Body of pancreas (tissue), 4 donors: Measurements from ENCODE around the gene GLIS2. TPM values are rescaled to one million over a fixed set of nuclear protein-coding genes. Genes with fewer than 3 reads are reported as not detected.

ENCODE experiments used
- ATAC-seq: fragments of 150-250 bp; one replicate; pipeline ENCODE4 v1.9.1; 2016
- DNase-seq, 4 donors: peaks; one replicate each; pipeline ENCODE4 v3.0.0-alpha.2; 2019
- H3K27ac ChIP-seq, 4 donors: fragments of 200-600 bp; sonication (generic); 1 replicate in 3 of 4; 2 replicates in 1 of 4; pipeline versions ENCODE4 v1.5.1 to v1.6.1; 2016 to 2019; ENCODE audit warnings: mild to moderate bottlenecking in 1 of 4, mixed read lengths in 1 of 4, moderate library complexity in 1 of 4
- H3K27me3 ChIP-seq, 2 donors: fragments of 200-600 bp; sonication (generic); one replicate each; pipeline ENCODE4 v1.6.0; 2016; ENCODE audit warnings: mild to moderate bottlenecking in 1 of 2
- H3K36me3 ChIP-seq, 2 donors: fragments of 200-600 bp; sonication (generic); replicated peaks in 1 of 2; 2 replicates each; pipeline ENCODE4 v1.5.1; 2016; ENCODE audit warnings: low read depth in 2 of 2; ENCODE audit not compliant: insufficient read depth in 1 of 2
- H3K4me1 ChIP-seq: fragments of 200-600 bp; sonication (generic); one replicate; pipeline ENCODE4 v1.6.0; 2016
- H3K4me3 ChIP-seq, 2 donors: fragments of 200-600 bp; sonication (generic); 1 replicate in 1 of 2; 2 replicates in 1 of 2; pipeline ENCODE4 v1.5.1; 2016 to 2019
- H3K9me3 ChIP-seq, 3 donors: fragments of 200-600 bp; sonication (generic); 1 replicate in 2 of 3; 2 replicates in 1 of 3; pipeline ENCODE4 v1.5.1; 2016
- POLR2A ChIP-seq, 3 donors: fragments of 450-650 bp; IDR thresholded peaks; one replicate each; pipeline ENCODE4 v1.6.1; 2016; ENCODE audit warnings: antibody characterized with exemption in 3 of 3, mild to moderate bottlenecking in 2 of 3
- WGBS, 2 donors: methylation state at CpG; one replicate each; pipeline ENCODE4 v1.1.5; 2017; 5-methylcytosine and 5-hydroxymethylcytosine counted together
- intact Hi-C: fragments of 100-400 bp; cut with DNase I; formaldehyde crosslinking; loops from one replicate; pipeline ENCODE4 v1.15.1; 2023
- total RNA-seq, 2 donors: library from RNA; depleted of rRNA; stranded (reverse); fragments of >200 nt; gene quantifications; one replicate each; pipeline ENCODE4 v1.1.0, GENCODE V29; 2016
- TF ChIP-seq, protein P1 (sequence below), 7 experiments: fragments of 450-650 bp in 4 of 7; fragments of 200-600 bp in 3 of 7; sonication (generic) in 3 of 7; IDR thresholded peaks; one replicate each; pipeline ENCODE4 v1.5.1; 2016 to 2019; ENCODE audit warnings: antibody characterized with exemption in 7 of 7

Gene GLIS2
- total RNA-seq, 2 donors from 2014 or later = 6.0 to 6.3 TPM

DNA sequence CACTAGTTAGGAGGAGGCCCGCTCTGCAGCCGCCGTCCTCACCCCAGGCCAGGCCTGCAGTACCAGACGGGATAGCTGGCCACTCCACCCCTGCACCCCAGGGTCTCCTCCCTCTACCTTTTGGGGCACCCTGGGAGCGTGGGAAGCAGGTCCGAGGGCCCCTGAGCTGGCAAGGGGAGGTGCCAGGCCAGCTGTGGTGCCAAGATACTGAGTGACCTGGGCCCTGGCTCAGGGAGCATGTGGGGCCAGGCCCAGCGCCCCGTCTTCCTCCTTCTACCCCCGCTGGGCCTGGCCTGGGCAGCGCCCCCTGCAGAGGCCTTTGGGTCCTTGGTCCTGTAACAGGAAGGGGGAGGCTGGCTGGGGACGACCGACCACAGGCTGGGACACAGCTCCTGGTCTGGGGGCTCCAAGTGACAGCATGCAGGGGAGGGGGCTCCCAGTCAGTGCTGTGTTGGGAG, 22.3 kb downstream of the GLIS2 start:
- Histone ChIP-seq H3K4me3 (no peak overlapping the region), H3K36me3 (peaks cover 0 to 3% of the 10 kb centered on the region in 2 donors), H3K27me3 (no peaks in the 10 kb centered on the region), H3K4me1 (no peaks in the 10 kb centered on the region), H3K27ac (no peak overlapping the region), H3K9me3 (no peaks in the 10 kb centered on the region)
- WGBS, 2 donors = 87 to 90% methylated on average over 3 to 10 of the region's 12 CpGs
- DNase-seq (no peak), ATAC-seq (no peak)
- intact Hi-C loops = no loop called here
- no peak for TF ChIP-seq POLR2A (IDR thresholded peaks at IDR 0.05)
- TF ChIP-seq, protein P1, sequence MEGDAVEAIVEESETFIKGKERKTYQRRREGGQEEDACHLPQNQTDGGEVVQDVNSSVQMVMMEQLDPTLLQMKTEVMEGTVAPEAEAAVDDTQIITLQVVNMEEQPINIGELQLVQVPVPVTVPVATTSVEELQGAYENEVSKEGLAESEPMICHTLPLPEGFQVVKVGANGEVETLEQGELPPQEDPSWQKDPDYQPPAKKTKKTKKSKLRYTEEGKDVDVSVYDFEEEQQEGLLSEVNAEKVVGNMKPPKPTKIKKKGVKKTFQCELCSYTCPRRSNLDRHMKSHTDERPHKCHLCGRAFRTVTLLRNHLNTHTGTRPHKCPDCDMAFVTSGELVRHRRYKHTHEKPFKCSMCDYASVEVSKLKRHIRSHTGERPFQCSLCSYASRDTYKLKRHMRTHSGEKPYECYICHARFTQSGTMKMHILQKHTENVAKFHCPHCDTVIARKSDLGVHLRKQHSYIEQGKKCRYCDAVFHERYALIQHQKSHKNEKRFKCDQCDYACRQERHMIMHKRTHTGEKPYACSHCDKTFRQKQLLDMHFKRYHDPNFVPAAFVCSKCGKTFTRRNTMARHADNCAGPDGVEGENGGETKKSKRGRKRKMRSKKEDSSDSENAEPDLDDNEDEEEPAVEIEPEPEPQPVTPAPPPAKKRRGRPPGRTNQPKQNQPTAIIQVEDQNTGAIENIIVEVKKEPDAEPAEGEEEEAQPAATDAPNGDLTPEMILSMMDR (IDR thresholded peaks at IDR 0.05) = no peak

DNA sequence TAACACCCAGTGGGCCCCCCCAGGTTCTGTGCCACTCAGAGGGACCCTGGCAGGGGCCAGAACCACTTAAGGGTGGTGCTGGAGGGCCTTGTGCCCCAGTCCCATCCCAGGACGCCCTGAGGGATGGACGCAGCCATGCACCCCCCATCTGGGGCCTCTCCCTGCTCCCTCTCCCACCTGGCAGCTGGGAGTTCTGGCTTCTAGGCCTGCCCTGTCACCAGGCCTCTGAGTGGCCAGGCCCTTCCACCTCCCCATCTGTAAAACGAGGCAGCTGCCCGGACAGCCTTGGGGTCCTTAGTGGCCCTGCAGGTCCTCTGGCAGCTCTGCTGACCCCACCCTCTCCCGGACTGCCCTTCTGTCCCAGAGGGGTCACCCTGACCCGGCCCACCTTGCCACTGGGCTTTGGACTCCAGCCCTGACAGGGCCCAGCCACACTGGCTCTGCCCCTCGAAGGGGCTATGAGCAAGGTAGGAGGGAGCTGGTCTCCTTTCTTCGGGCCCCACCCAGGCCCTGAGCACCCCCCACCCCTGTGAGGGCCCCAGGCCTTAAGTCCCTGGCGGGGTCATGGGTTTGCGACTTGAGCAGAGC, 22.9 kb downstream of the GLIS2 start:
- Histone ChIP-seq H3K27ac (no peak overlapping the region), H3K36me3 (peaks cover 0 to 3% of the 10 kb centered on the region in 2 donors), H3K9me3 (no peaks in the 10 kb centered on the region), H3K4me3 (no peak overlapping the region), H3K4me1 (no peaks in the 10 kb centered on the region), H3K27me3 (no peaks in the 10 kb centered on the region)
- TF ChIP-seq, protein P1 (IDR thresholded peaks at IDR 0.05) = no peak
- no peak for TF ChIP-seq POLR2A (IDR thresholded peaks at IDR 0.05)
- intact Hi-C loops = no loop called here
- 92% methylated on average over 9 of the region's 10 CpGs; no CpG with 5 or more reads in 1 of the 2 donors for WGBS, 2 donors
- DNase-seq (no peak), ATAC-seq (no peak)

DNA sequence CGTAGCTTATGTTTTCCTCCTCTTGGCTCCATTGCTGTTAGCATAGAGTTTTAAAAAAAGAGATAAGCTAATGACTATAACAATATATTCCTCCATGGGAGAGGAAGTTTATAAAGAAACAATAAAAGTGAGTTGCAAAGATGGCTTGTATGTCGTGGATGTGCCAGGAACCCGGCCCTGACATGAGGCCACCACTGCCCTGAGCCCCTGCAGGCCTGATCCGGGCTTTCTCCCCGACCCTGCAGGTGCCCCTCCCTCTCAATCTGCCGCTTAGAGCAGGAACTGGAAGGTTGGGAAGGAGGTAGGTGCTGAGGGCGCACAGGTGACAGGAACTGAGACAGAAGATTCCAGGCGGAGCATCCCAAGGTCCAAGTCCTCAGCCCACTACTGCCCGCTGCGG, 23.6 kb downstream of the GLIS2 start:
- no peak for TF ChIP-seq POLR2A (IDR thresholded peaks at IDR 0.05)
- TF ChIP-seq, protein P1 (IDR thresholded peaks at IDR 0.05) = no peak
- ATAC-seq = no peak
- Histone ChIP-seq H3K27ac (no peak overlapping the region), H3K36me3 (peaks cover 0 to 3% of the 10 kb centered on the region in 2 donors), H3K4me1 (no peaks in the 10 kb centered on the region), H3K4me3 (no peak overlapping the region), H3K9me3 (no peaks in the 10 kb centered on the region), H3K27me3 (no peaks in the 10 kb centered on the region)
- 77 to 85% methylated on average over 6 to 10 of the region's 10 CpGs for WGBS, 2 donors
- intact Hi-C loops = no loop called here
- no peak for DNase-seq

DNA sequence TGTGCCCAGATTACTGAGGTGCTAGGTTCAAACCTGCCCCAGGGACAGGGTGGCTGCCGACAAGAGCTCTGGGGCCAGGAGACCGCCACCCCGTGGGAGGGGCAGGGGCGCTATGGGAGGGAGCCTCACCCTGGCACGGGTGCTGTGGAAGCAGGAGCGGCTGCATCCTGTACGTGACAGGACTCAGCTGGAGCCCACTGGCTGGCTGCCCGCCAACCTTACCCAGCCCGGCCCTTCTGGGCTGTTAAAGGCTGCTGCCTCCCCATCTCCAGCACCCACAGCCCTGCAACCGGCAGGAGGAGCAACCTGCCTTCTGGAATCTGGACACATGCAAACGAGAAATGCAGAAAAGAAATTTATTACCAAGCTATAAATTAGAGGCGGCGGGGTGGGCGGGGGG, 24.0 kb downstream of the GLIS2 start:
- Histone ChIP-seq H3K4me3 (no peak overlapping the region), H3K27ac (no peak overlapping the region), H3K27me3 (no peaks in the 10 kb centered on the region), H3K4me1 (peaks cover 3% of the 10 kb centered on the region), H3K9me3 (no peaks in the 10 kb centered on the region), H3K36me3 (peaks cover 0 to 3% of the 10 kb centered on the region in 2 donors)
- intact Hi-C loops = no loop called here
- ATAC-seq = no peak
- WGBS, 2 donors = 67 to 87% methylated on average over 6 to 14 of the region's 14 CpGs
- no peak for TF ChIP-seq POLR2A (IDR thresholded peaks at IDR 0.05)
- TF ChIP-seq, protein P1 (IDR thresholded peaks at IDR 0.05) = no peak
- peak in 1 of 4 donors; percentile 48 for DNase-seq

DNA sequence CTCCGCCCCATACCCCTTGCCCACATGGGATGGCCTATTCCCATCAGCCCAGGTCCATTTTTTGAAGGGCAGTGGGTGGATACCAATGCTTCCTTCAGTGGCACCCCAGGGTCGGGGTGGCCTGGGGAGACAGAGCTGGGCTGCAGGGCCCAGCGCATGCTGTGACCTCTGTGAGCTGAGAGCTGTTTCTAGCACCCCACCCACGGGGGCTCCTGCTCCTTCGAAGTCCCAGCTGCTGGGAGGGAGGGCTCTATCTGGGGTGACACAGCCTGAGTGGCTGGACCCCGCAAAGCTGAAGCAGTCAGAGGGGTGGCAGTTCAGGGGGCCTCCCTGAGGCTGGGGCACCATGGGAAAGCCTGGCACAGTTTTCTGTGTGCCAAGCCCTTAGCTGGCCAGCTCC, 24.6 kb downstream of the GLIS2 start:
- H3K27ac ChIP-seq = no peak overlapping the region
- H3K27me3 ChIP-seq = no peaks in the 10 kb centered on the region
- no peak for TF ChIP-seq POLR2A (IDR thresholded peaks at IDR 0.05)
- TF ChIP-seq, protein P1 (IDR thresholded peaks at IDR 0.05) = no peak
- DNase-seq (no peak), ATAC-seq (no peak)
- intact Hi-C loops = no loop called here
- H3K9me3 ChIP-seq = no peaks in the 10 kb centered on the region
- H3K4me1 ChIP-seq = peaks cover 9% of the 10 kb centered on the region
- 88 to 100% methylated on average over 2 to 6 of the region's 6 CpGs for WGBS, 2 donors
- no peak overlapping the region for H3K4me3 ChIP-seq
- peaks cover 0 to 3% of the 10 kb centered on the region in 2 donors for H3K36me3 ChIP-seq
